ENCODE data around the gene EIF3J. TPM values are rescaled to one million over a fixed set of nuclear protein-coding genes. Genes with fewer than 3 reads are reported as not detected.
"Not testable (repeated sequence)": the region's sequence is repeated elsewhere in the genome, so short reads cannot be mapped to it uniquely, and the experiment has no call there.

Gene EIF3J
- polyA plus RNA-seq, 1 donor from 2014 or later, result 52.9 TPM

DNA sequence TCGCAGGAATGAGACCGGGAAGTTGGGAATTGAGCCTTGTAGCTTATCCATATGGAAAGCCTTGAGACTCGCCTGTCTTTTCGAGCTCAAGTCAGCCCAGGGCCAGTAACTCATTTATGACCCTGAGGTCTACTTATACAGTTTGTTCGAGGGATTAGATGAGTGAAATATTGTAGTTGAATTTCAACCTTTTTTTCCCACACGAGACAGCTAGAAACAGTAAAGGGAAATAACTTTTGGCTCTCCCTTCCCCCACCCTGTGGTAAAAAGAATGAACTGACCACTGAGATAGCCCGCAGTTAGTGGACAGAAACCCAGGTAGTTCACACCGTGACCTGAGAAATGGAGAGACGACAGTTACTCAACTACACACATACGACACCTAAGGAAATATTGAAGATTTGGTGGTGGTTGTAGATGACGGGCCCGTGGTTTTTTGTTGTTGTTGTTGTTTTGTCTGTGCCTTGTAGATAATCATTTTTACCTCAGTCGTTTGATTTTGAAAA, 841 bp downstream of the EIF3J start:
- Histone ChIP-seq H3K4me2 (ENCODE audit: low read length) (peak overlapping the region; percentile 77), H3K79me2 (replicated peaks; ENCODE audit: insufficient read depth, low read length) (peaks cover 22% of the 10 kb centered on the region), H3K36me3 (ENCODE audit: insufficient read depth, low read length) (no peaks in the 10 kb centered on the region), H3K9me3 (ENCODE audit: low read length) (no peaks in the 10 kb centered on the region), H3K27me3 (ENCODE audit: insufficient read depth, low read depth, low read length) (no peaks in the 10 kb centered on the region), H4K20me1 (ENCODE audit: insufficient read depth) (no peaks in the 10 kb centered on the region), H2AFZ (ENCODE audit: low read depth, low read length) (peak overlapping the region; percentile 51), H3K4me3 (ENCODE audit: low read length) (peak overlapping the region; percentile 90), H3K27ac (ENCODE audit: low read length) (peak overlapping the region; percentile 77), H3F3A (ENCODE audit: insufficient read depth, low read length, poor library complexity, severe bottlenecking) (no peaks in the 10 kb centered on the region), H3K9me2 (ENCODE audit: insufficient read depth, low read length) (no peaks in the 10 kb centered on the region), H3K9ac (ENCODE audit: low read length) (peak overlapping the region; percentile 81)
- no peak for TF ChIP-seq MXI1 (conservative IDR thresholded peaks at IDR 0.05; ENCODE audit: poor library complexity, severe bottlenecking)

DNA sequence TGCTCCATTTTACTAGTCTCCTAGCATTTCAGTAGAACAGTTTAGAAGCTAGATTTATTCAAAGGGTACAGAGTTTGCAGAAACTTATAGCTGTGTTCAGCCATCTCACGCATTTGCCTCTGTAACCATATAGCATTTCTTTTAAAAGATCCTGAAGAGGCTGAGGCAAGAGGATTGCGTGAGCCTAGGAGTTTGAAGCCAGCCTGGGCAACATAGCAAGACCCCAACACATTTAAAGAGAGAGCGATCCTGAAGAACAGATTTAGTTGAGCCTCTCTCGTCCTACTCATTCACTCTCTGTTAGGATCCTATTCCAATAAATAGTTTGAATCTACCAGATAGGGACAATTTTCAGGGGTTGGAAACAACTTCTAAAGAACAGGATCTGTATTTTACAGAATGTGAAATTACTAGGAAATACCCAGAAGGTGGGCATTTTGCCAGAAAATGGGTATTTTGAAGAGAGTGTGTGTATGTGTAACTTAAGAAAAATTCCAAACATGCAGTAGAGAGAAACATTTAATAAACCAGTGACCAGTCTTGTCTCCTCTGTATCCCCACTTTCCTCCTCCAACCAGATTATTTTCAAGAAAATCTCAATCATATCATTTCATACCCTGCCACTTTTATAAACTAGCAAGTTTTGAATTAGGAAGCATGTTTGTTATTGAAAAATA, 4.5 kb downstream of the EIF3J start:
- H3K79me2 ChIP-seq (replicated peaks; ENCODE audit: insufficient read depth, low read length), result peaks cover 23% of the 10 kb centered on the region
- no peak overlapping the region for H2AFZ ChIP-seq (ENCODE audit: low read depth, low read length)
- H3K36me3 ChIP-seq (ENCODE audit: insufficient read depth, low read length), result no peaks in the 10 kb centered on the region
- H3K9ac ChIP-seq (ENCODE audit: low read length), result no peak overlapping the region
- no peaks in the 10 kb centered on the region for H3K9me2 ChIP-seq (ENCODE audit: insufficient read depth, low read length)
- TF ChIP-seq, protein P1, sequence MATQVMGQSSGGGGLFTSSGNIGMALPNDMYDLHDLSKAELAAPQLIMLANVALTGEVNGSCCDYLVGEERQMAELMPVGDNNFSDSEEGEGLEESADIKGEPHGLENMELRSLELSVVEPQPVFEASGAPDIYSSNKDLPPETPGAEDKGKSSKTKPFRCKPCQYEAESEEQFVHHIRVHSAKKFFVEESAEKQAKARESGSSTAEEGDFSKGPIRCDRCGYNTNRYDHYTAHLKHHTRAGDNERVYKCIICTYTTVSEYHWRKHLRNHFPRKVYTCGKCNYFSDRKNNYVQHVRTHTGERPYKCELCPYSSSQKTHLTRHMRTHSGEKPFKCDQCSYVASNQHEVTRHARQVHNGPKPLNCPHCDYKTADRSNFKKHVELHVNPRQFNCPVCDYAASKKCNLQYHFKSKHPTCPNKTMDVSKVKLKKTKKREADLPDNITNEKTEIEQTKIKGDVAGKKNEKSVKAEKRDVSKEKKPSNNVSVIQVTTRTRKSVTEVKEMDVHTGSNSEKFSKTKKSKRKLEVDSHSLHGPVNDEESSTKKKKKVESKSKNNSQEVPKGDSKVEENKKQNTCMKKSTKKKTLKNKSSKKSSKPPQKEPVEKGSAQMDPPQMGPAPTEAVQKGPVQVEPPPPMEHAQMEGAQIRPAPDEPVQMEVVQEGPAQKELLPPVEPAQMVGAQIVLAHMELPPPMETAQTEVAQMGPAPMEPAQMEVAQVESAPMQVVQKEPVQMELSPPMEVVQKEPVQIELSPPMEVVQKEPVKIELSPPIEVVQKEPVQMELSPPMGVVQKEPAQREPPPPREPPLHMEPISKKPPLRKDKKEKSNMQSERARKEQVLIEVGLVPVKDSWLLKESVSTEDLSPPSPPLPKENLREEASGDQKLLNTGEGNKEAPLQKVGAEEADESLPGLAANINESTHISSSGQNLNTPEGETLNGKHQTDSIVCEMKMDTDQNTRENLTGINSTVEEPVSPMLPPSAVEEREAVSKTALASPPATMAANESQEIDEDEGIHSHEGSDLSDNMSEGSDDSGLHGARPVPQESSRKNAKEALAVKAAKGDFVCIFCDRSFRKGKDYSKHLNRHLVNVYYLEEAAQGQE (IDR thresholded peaks at IDR 0.05; ENCODE audit: borderline replicate concordance), result no peak
- TF ChIP-seq TAF1 (IDR thresholded peaks at IDR 0.05; ENCODE audit: low read depth), result no peak
- no peak for TF ChIP-seq MXI1 (conservative IDR thresholded peaks at IDR 0.05; ENCODE audit: poor library complexity, severe bottlenecking)
- H3K4me3 ChIP-seq (ENCODE audit: low read length), result no peak overlapping the region
- no peak overlapping the region for H3K27ac ChIP-seq (ENCODE audit: low read length)
- H3K27me3 ChIP-seq (ENCODE audit: insufficient read depth, low read depth, low read length), result no peaks in the 10 kb centered on the region
- H4K20me1 ChIP-seq (ENCODE audit: insufficient read depth), result no peaks in the 10 kb centered on the region
- H3K4me2 ChIP-seq (ENCODE audit: low read length), result no peak overlapping the region
- H3K9me3 ChIP-seq (ENCODE audit: low read length), result no peaks in the 10 kb centered on the region
- H3F3A ChIP-seq (ENCODE audit: insufficient read depth, low read length, poor library complexity, severe bottlenecking), result no peaks in the 10 kb centered on the region

DNA sequence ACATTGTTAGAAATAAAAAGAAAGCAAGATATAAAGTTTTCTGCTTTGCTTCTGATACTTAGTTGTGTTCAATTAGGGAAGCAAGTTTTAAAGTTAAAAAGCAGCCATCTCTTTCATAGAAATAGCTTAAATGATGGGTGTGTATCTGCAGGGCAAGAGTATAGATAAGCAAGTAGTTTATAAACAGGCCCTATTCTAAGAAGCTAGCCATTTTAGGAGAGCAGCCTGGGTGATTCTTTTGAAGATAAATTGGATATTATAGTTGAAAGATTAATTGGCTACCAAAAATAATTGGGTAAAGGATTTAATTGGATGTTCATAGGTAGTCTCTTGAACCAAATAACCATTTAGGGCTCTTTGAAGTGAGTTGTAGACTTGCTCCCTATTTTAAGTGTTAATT, 5.6 kb downstream of the EIF3J start:
- Histone ChIP-seq H2AFZ (ENCODE audit: low read depth, low read length) (no peak overlapping the region), H3K9me2 (ENCODE audit: insufficient read depth, low read length) (no peaks in the 10 kb centered on the region), H3K27ac (ENCODE audit: low read length) (no peak overlapping the region), H3K79me2 (replicated peaks; ENCODE audit: insufficient read depth, low read length) (peaks cover 26% of the 10 kb centered on the region), H3K9ac (ENCODE audit: low read length) (no peak overlapping the region), H3K27me3 (ENCODE audit: insufficient read depth, low read depth, low read length) (no peaks in the 10 kb centered on the region), H3F3A (ENCODE audit: insufficient read depth, low read length, poor library complexity, severe bottlenecking) (no peaks in the 10 kb centered on the region), H3K9me3 (ENCODE audit: low read length) (no peaks in the 10 kb centered on the region), H3K36me3 (ENCODE audit: insufficient read depth, low read length) (no peaks in the 10 kb centered on the region), H4K20me1 (ENCODE audit: insufficient read depth) (no peaks in the 10 kb centered on the region), H3K4me2 (ENCODE audit: low read length) (no peak overlapping the region), H3K4me3 (ENCODE audit: low read length) (no peak overlapping the region)
- TF ChIP-seq RAD21 (conservative IDR thresholded peaks at IDR 0.05), result no peak
- no peak for TF ChIP-seq MXI1 (conservative IDR thresholded peaks at IDR 0.05; ENCODE audit: poor library complexity, severe bottlenecking)
- TF ChIP-seq TAF1 (IDR thresholded peaks at IDR 0.05; ENCODE audit: low read depth), result no peak
- no peak for TF ChIP-seq EP300 (conservative IDR thresholded peaks at IDR 0.05; ENCODE audit: poor library complexity, severe bottlenecking)
- TF ChIP-seq SMC3 (conservative IDR thresholded peaks at IDR 0.05; ENCODE audit: poor library complexity), result no peak
- TF ChIP-seq, protein P1 (IDR thresholded peaks at IDR 0.05; ENCODE audit: borderline replicate concordance), result no peak
- no peak for TF ChIP-seq POLR2AphosphoS5 (IDR thresholded peaks at IDR 0.05)
- TF ChIP-seq, protein P2, sequence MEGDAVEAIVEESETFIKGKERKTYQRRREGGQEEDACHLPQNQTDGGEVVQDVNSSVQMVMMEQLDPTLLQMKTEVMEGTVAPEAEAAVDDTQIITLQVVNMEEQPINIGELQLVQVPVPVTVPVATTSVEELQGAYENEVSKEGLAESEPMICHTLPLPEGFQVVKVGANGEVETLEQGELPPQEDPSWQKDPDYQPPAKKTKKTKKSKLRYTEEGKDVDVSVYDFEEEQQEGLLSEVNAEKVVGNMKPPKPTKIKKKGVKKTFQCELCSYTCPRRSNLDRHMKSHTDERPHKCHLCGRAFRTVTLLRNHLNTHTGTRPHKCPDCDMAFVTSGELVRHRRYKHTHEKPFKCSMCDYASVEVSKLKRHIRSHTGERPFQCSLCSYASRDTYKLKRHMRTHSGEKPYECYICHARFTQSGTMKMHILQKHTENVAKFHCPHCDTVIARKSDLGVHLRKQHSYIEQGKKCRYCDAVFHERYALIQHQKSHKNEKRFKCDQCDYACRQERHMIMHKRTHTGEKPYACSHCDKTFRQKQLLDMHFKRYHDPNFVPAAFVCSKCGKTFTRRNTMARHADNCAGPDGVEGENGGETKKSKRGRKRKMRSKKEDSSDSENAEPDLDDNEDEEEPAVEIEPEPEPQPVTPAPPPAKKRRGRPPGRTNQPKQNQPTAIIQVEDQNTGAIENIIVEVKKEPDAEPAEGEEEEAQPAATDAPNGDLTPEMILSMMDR (IDR thresholded peaks at IDR 0.05; ENCODE audit: poor library complexity, severe bottlenecking), result no peak
- TF ChIP-seq EZH2 (IDR thresholded peaks at IDR 0.05; ENCODE audit: borderline replicate concordance, insufficient read depth, low read length, poor library complexity, severe bottlenecking), result no peak

DNA sequence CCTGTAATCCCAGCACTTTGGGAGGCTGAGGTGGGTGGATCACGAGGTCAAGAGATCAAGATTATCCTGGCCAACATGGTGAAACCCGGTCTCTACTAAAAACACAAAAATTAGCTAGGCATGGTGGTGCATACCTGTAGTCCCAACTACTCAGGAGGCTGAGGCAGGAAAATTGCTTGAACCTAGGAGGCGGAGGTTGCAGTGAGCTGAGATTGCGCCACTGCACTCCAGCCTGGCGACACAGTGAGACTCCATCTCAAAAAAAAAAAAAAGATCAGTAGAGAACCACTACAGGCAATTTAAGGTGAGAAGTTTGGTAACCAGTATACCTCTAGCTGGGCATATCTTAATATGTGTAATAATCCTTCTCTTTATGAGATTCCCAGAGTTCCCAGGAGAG, 7.8 kb downstream of the EIF3J start:
- not testable (repeated sequence) for H3F3A ChIP-seq (ENCODE audit: insufficient read depth, low read length, poor library complexity, severe bottlenecking); H2AFZ ChIP-seq (ENCODE audit: low read depth, low read length); H3K9me3 ChIP-seq (ENCODE audit: low read length); H3K4me2 ChIP-seq (ENCODE audit: low read length); H3K9ac ChIP-seq (ENCODE audit: low read length); H3K9me2 ChIP-seq (ENCODE audit: insufficient read depth, low read length); H3K27ac ChIP-seq (ENCODE audit: low read length); H3K4me3 ChIP-seq (ENCODE audit: low read length); H3K36me3 ChIP-seq (ENCODE audit: insufficient read depth, low read length); H4K20me1 ChIP-seq (ENCODE audit: insufficient read depth); H3K27me3 ChIP-seq (ENCODE audit: insufficient read depth, low read depth, low read length)
- peaks cover 13% of the 10 kb centered on the region for H3K79me2 ChIP-seq (replicated peaks; ENCODE audit: insufficient read depth, low read length)
